NCI-H1048 (cell line): ENCODE results near the gene GABARAPL2.
"Not testable (repeated sequence)": the region's sequence is repeated elsewhere in the genome, so short reads cannot be mapped to it uniquely, and the experiment has no call there.

ENCODE experiments used
- DNase-seq: peaks from one replicate; lab custom pipeline; 2025; lab: John Stamatoyannopoulos, UW

Gene GABARAPL2

GRCh38 chr16:75591927-75592326 is 25.7 kb downstream of the GABARAPL2 start:
- DNase-seq: not testable (repeated sequence)

DNA sequence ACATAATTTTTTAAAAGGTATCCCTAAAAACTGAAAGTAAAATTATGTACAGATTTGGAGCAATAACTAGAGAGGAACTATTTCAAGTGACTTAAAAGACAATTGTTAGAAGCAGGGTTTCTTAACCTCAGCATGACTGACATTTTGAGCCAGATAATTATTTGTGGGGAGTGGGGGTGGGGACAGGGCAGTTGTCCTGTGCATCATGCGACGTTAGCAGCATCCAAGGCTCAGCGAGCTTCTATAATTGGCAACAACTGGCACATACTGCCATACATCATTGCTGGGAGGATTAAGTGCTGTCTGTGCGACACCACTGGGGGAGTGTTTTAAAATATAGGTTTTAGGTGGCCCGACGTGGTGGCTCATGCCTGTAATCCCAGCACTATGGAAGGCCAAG is 27.1 kb downstream of the GABARAPL2 start:
- no peak for DNase-seq

DNA sequence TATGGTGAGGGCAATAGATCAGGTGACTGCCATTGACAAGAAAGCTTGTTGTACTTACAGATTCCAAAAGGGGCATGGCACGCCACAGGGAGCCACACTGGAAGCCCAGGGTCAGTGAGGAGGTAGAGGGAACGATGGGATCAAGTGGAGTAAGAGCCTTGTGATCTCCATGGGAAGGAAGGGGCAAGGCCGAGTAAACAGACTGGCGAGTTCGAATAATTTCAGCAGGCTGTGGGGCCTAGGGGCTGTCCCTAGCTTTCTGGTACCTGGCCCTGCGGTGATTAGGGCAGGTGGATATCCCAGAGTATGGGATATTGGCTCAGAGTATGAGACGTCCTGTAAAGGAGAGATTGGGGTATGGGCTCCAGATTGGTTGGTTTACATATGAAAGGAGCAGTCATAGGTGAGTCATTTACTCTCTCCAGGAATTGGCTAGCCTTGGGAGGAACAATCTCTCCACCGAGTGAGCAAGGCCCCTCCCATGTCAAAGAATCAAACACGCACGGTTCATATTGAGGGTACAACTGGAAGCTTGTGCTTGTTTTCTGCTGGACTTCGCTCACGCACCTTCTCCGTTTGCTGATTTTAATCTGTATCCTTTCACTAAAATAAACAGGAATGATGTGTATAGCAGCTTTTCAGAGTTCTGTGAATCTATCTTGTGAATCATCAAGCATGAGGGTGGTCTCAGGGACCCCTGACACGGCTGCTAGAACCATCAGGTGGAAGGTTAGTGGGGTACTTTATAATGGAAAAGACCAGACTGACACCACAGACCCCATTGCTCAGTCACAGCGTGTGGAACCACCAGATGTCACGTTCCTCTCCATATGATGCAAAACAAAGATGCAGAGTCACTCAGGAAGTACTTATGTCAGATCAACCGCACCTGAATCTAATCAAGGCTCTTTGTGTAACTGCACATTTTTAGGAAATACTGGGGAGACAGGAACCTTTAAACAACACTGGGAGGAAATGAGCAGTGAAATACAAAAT is 27.9 kb downstream of the GABARAPL2 start:
- no peak for DNase-seq

GRCh38 chr16:75599452-75600277 is 33.5 kb downstream of the GABARAPL2 start:
- no peak for DNase-seq

DNA sequence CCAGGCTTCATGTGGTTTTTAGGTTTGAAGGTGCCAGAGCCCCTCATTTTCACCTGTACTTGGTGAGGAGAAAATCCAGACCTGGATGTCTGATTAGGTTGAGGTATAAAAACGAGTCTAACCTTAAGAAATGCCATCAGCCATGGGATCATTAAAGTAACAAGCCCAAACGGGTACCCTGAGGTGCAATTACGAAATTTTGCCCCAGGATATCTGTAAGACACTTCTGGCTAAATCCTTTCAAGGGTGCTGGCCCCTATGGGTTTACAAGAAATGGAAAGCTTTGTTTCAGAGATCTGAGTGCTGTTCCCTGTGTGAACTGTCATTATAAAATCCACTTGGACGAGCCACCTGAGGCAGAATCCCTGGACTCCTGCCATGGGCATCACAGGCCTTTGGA is 37.1 kb downstream of the GABARAPL2 start:
- DNase-seq: no peak

- no peak for DNase-seq
Measured at GRCh38 chr16:75606507-75606906, 40.3 kb downstream of the GABARAPL2 start.

DNA sequence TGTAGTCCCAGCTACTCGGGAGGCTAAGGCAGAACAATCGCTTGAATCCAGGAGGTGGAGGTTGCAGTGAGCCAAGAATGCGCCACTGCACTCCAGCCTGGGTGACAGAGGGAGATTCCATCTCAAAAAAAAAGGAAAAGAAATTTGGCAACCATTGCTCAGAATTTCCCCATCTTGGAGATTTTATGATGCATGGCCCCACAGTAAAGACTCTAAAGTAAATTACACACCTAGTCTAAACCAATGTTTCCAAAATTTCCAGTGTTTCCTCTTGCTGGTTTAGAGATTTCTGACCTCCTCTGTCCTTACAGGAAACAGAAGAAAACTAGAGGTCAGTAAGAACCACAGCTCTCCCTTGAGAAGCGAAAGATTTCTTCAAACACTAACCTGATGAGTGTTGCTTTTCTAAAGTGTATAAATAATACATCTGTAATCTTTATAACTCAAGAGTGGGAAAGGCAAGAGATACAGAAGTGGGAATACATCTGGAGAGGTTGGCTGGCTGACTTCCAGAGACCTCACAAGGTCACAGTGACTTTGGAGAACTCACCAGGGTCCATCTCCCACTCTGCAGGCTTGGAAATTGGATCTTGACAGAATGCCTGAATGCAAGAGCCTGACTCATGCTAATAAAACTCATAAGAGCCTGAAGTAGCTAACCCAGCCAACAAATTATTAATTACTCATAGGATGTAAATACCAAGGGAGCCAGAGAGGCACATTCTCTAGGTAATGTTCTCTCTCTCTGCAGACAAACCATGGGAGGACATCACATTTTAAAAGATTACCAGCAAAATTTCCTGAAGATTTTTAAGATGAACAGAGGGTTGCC is 48.1 kb downstream of the GABARAPL2 start:
- DNase-seq: no peak

- DNase-seq: no peak
Measured at GRCh38 chr16:75615619-75616018, 49.4 kb downstream of the GABARAPL2 start.

DNA sequence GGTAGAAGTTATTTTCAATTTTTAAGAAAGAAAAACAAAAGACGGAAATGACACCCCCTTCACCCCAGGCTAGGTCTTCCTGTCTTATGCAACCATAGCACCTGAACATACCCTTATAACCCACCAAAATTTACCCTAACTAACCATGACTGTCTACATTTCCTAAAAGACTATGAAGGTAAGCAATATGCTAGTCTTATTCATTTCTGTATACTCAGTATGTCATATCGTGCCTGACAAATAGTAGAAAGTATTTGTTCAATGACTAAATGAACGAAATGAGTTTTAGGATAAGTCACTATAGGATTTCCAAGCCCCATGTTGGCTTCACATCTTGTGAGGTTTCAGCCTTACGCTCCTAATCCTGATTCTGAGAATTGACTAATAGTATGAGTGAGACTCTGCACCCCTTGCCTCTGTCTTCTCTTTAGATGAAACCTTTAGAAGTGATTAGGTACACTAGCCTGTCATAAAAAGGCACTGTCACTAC is 50.4 kb downstream of the GABARAPL2 start:
- DNase-seq: no peak

DNA sequence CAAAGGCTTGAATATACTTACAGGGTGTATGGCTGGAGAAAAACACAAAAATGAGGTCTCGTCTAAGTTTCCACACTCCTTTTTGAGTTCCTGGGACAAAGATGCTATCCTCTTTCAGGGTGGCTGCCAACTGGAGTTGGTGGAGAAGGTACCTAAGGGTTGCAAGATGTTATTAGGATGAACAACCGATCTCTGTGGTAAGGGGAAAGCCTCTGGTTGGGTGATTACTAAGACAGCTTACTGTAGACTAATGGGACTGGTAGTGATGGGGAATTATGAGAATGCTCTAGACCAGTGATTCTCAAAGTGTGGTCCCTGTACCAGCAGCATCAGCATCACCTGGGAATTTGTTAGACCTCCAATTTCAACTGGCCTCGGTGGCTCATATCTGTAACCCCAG is 50.9 kb downstream of the GABARAPL2 start:
- DNase-seq: no peak

GRCh38 chr16:75618780-75619179 is 52.6 kb downstream of the GABARAPL2 start:
- no peak for DNase-seq

DNA sequence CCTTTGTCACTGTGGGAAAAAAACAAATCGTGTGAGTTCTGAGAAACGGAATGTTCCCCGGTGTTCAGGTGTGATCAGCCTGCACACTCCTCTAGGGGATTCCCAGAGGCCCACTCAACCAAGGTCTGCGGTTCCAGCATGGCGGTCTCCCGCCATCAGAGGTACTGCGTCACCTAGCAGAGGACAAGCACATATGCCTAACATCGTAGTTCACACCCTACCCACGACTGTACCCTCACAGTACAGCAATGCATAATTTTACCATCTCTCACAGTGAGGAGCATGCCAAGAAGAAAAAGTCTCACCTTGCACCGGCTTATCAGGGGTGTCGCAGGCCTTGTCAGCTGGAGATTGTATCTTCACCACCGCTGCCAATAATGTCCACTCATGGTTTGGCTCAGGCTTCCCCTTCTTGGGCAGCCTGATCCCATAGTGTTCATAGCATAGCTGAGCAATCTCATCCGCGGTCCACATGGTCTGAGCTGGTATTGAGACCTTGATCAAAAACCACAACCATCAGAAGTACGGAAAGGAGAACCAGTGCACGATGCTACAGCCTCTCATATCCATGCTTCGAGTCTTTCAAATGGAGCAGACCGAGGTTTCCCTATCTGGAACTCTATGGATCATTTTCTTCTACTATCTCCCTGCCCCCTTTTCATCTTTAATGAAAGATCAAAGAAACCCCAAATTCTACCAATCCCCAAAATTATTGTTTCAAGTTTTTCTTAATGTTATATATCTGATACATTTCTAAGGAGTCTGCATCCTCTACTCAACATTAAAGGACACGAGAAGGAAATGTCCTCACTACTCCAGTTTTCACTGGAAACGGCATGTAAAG is 54.4 kb downstream of the GABARAPL2 start:
- no peak for DNase-seq

GRCh38 chr16:75621170-75621477 is 54.9 kb downstream of the GABARAPL2 start:
- DNase-seq: no peak

GRCh38 chr16:75622761-75623605 is 56.8 kb downstream of the GABARAPL2 start, which contains the start of gene ADAT1:
Gene ADAT1, minus strand, starts transcription at chr16:75623281. Its CDS starts 2,482 bp downstream, at chr16:75620799.
- peak; percentile 77 for DNase-seq

- DNase-seq: no peak
Measured at GRCh38 chr16:75624921-75625334, 58.7 kb downstream of the GABARAPL2 start.

- DNase-seq: no peak
Measured at GRCh38 chr16:75626806-75627205, 60.6 kb downstream of the GABARAPL2 start.
